GM12875 (cell line): ENCODE measurements around the gene BABAM2.

Source experiments
- H3K4me3 ChIP-seq: one replicate; pipeline ENCODE4 v1.5.1; 2011; ENCODE audit warnings: low read depth, low read length, control low read depth
- CTCF ChIP-seq: IDR thresholded peaks from 2 replicates; pipeline ENCODE4 v1.5.1; 2011; ENCODE audit warnings: low read depth, mild to moderate bottlenecking, control low read depth, inconsistent platforms, low read length, moderate library complexity, borderline replicate concordance; ENCODE audit not compliant: insufficient read depth

BABAM2 gene

DNA sequence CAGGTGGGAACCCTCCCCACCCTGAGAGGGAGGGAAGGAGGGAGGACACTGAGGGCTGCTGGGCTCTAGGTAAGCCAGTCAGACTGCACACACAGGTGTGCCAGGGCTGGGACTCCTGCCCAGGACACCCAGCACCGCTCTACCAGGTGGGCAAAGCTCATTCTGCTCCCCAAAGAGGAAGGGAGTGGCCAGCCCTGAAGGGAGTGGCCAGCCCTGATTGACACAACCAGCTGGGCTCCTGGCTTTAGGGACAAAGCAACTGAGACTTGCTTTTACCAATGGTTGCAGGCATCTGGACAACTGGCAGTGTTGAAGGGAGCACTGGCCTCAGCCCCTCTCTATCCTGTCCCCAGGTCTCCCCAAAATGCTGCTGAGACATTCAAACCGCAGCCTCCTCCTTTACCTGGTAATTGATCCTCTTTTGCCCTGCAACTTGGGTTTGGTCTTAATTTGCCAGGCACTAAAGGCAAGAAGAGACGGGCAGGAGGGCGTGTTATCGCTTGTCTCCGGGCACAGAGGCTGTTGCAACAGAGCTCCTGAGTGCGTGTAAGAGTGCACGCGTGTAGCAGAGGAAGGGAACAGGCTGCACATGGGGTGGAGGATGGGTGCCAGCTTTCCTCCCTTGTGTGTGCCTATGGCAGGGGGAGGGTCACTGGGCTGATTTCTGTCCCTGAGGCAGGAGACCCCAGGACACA, 487.6 kb downstream of the BABAM2 start:
- TF ChIP-seq CTCF = no peak
- H3K4me3 ChIP-seq = no peak overlapping the region

GRCh38 chr2:28378679-28379584, 488.4 kb downstream of the BABAM2 start:
- TF ChIP-seq CTCF = no peak
- no peak overlapping the region for H3K4me3 ChIP-seq

DNA sequence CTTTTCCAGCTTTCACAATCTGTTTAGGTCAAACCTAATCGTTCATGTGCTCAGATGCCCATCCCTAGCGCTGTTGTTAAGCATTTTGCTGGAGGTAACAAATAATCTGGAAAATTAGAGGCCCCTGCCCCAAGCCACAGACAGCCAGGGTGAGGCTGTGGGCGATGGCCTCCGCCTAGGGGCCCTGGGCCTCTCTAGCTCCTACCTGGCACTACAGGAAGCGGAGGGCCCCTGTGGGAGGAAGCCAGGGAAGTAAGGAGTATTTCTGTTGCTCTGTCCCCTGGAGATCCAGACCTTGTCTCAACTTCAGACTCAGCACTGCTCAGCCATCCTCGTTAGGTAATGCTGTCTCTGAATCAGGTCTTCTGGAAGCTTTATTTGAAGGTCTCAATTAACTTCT, 489.7 kb downstream of the BABAM2 start:
- no peak overlapping the region for H3K4me3 ChIP-seq
- TF ChIP-seq CTCF = no peak

DNA sequence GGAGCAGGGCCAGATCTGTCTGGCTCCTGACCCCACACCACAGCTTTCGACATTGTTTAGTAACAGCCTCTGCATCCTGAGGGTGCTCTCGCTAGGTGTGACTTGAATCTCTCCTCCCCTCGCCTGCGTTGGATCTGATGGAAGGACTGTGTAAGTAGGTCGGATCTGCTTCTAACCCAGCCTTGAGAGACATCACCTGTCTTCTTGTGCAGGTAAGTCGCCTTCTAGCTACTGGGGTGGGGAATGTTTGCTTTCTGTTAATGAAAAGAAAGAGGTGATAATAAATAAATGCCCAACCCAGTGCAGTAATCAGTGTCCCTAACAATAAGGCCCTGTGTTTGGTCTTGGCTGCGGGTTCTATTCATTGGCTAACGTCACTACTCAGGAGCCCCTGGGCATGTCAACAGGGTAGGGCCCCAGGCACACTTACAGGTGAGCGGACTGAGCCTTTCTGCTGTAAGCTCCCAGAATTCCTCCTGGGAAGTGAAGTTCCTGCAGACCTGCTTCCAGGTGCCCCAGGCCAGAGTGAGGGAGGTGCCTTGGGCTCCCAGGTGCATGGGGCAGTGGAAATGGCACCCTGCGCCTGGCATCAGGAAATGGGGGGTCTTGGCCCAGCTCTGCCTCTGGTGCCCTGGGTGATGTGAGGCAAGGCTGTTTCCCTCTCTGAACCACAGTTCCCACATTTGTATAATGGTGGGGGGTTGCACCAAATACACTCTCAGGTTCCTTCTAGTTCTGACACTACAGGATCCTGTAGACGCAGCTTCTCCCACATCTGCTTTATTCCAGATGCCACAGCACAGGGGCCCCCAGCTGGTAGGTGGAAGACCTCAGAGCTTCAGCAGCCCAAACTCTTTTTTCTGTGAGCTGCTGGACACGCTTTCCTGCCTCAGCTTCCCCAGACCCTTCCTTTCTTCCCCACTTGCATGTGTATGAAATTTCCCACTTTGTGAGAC, 491.0 kb downstream of the BABAM2 start:
- TF ChIP-seq CTCF = no peak
- H3K4me3 ChIP-seq = no peak overlapping the region

GRCh38 chr2:28382755-28383154, 492.2 kb downstream of the BABAM2 start:
- TF ChIP-seq CTCF = no peak

GRCh38 chr2:28387082-28387960, 496.8 kb downstream of the BABAM2 start:
- TF ChIP-seq CTCF = no peak
- no peak overlapping the region for H3K4me3 ChIP-seq

More at GRCh38 chr2:28382755-28383154, 492.2 kb downstream of the BABAM2 start:
- no peak overlapping the region for H3K4me3 ChIP-seq
